LHCN-M2 (cell line): ENCODE results near the gene NHLH1. TPM values are rescaled to one million over a fixed set of nuclear protein-coding genes. Genes with fewer than 3 reads are reported as not detected.
"Not testable (repeated sequence)": the region's sequence is repeated elsewhere in the genome, so short reads cannot be mapped to it uniquely, and the experiment has no call there.

ENCODE experiments used
- DNase-seq: peaks from one replicate; pipeline ENCODE4 v3.0.0-alpha.2; 2012; ENCODE audit warnings: low read depth
- total RNA-seq: library from RNA; depleted of rRNA; stranded (reverse); fragments of >200 nt; gene quantifications from 2 replicates; pipeline ENCODE4 v1.2.3, GENCODE V29; 2014

The NHLH1 gene
- total RNA-seq, 1 experiment from 2014 or later: not detected

- peak; percentile 74 for DNase-seq
Observed at GRCh38 chr1:160377585-160378206, 10.8 kb downstream of the NHLH1 start.

DNA sequence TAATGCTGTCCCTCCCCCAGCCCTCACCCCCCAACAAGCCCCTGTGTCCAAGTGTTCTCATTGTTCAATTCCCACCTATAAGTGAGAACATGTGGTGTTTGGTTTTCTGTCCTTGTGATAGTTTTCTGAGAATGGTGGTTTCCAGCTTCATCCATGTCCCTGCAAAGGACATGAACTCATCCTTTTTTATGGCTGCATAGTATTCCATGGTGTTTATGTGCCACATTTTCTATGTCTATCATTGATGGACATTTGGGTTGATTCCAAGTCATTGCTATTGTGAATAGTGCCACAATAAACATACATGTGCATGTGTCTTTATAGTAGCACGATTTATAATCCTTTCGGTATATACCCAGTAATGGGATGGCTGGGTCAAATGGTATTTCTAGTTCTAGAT is 17.9 kb downstream of the NHLH1 start:
- not testable (repeated sequence) for DNase-seq

GRCh38 chr1:160388406-160388805 is 21.5 kb downstream of the NHLH1 start:
- DNase-seq: not testable (repeated sequence)

DNA sequence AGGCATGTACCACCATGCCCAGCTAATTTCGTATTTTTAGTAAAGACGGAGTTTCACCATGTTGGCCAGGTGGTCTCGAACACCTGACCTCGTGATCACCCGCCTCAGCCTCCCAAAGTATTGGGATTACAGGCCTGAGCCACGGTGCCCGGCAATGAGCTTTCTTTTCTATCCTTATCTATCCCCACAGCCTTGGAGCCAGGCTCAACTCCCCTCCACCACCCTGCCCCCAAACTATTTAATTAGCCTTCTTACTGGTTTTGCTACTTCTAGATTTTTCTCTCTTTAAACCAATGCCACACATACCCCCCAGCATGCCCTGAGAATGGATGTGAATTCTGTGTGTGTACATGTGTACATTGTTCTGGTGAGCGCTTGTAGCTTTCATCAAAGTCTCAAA is 27.8 kb downstream of the NHLH1 start:
- DNase-seq: no peak

DNA sequence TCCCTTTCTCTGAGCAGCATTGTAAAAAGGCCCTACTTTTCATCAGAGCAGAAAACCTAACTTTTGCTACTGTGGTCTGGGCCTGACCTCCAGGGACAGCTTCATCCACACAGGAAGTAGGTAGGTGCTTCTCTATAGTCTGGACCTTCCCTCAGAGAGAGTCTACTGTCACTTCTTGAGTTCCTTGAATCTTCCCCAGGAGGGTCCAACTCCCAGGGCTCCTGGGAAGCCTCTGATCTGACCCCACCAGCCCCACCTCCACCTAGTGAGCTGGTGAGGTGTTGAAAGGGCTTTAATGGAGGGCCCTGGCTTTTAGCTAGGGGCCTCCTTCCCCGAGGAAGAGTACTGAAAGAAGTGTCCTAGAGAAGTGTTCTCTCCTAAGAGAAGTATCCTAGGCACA is 30.8 kb downstream of the NHLH1 start:
- DNase-seq: no peak

DNA sequence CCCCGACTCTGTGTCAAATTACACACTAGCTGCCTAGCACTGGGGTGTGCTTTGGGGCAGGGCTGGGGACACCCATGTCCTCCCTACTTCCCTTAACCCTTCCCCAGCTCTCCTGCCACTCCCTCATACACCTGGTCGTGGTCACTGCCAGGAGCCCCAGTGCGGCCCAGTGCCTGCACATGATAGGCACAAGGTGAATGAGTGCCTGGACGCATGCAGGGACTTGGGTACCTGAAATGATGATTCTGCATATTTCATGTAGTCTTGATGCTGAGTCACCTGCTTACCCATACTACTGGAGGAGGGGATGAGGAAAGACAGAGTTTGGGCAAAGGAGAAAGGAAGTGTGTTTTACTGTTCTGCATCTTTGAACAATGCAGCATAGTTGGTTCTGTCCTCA is 32.0 kb downstream of the NHLH1 start:
- DNase-seq: no peak

- no peak for DNase-seq
Observed at GRCh38 chr1:160399544-160400222, 32.8 kb downstream of the NHLH1 start.

GRCh38 chr1:160400223-160400645 is 33.4 kb downstream of the NHLH1 start, which contains the start of gene VANGL2:
TSS of gene VANGL2 (plus strand) at chr1:160400564. CDS start at chr1:160415838, 15,274 bp downstream.
- peak; percentile 9 for DNase-seq

GRCh38 chr1:160400646-160401486 is 34.0 kb downstream of the NHLH1 start:
- no peak for DNase-seq

DNA sequence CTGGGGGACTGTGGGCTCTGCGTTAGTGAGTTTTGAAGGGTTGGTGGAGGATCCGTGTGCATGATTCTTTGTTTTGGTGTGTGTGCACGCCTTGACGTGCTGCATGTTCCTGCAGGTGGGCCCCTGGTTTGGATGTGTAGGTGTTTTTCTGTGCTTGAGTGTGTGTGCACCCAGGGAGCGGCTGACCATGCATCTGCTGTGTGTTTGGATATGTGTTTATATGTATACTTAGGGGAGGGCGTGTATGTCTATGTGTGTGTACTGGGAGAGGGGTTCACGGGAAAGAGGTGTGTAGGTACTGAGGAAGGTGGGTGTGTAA is 34.6 kb downstream of the NHLH1 start:
- no peak for DNase-seq

DNA sequence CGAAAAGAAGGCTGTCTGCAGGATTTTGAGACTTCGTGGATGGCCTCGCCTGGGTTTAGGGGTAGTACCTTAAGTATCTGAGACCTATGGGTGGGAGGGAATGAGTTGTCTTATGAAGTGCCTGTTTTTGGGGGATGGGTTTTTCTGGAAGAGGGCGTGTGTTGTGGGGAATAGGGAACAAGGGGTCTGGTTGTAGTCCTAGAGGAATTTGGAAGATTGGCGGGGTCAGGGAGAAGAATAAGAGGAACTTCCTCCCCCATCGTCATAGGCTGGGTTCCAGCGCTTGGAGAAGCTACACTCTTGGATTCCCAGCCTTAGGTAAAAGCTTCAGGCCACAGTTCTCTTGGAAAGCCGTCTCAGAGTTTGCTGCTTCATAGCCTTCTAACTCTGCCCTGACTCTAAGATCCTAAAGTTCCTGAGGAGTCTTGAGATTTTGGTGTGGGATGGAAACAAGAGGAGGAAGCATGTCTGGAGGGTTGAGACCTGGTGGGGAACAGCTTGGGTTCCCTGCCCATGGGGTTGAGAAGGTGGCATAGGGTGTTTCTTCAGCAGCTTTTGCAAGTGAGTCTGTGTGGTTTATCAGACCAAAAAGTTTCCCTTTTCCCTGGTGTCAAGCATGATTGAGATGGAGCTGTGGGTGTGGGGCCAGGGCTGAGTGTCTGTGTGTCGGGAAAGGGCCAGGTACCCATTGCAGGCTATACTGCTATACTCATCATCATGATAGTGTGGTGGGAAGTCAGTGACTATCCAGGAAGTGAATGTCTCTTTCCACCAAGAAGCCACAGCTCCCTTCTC is 35.3 kb downstream of the NHLH1 start:
- no peak for DNase-seq

DNA sequence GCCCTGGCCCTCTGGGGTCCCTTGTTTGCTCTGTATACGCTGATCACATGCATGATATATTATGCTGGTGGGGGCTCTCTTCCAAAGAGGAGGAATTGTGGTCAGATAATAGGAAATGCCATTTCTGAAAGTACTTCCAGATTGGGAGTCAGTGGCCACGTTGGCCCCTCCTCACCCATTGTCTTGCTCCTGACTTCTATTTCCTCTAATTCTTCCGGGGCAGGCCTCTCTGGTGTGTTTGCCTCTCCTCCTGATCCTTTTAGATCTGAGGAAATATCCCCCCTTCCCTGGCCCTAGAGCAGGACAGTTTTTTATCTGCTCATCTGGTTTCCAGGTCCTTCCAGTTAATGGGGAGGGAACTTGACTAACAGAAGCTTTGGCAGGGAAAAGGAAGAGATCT is 36.4 kb downstream of the NHLH1 start:
- no peak for DNase-seq

GRCh38 chr1:160404094-160404493 is 37.2 kb downstream of the NHLH1 start:
- no peak for DNase-seq

GRCh38 chr1:160405331-160405877 is 38.5 kb downstream of the NHLH1 start:
- DNase-seq: no peak

DNA sequence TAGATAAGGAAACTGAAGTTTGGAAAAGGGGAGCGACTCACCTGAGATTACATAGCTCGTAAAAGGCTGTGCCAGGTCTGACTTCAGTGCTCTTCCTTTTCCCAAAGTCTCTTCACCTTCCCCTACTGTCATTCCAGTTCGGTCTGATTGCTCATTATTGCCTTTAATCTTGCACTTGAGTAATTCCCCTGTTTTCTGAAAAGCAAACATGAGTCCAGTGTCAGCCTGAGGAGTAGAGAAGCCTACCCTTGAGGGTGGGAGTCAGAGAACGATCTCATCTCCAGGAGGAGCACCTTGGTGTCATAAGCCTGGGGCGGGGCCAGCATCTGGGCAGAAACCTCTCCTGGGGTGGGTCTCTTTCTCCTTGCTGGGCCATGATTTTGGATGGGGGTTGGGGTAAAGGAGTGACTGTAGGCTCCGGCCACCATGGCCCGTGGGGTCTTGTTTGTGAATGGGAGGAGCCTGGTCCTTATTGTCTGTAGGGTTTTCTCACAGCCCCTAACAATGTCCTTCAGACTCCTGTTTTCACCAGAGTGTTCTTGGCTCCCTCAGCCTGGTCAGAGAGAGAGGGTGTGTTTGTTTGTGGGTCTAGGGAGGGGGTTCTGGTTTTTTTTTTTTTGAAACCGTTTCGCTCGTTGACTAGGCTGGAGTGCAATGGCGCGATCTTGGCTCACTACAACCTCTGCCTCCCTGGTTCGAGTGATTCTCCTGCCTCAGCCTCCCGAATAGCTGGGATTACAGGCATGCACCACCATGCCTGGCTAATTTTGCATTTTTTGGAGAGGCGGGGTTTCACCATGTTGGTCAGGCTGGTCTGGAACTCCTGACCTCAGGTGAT is 39.5 kb downstream of the NHLH1 start:
- DNase-seq: no peak

- DNase-seq: no peak
Observed at GRCh38 chr1:160407839-160408801, 41.2 kb downstream of the NHLH1 start.

GRCh38 chr1:160408864-160409263 is 42.0 kb downstream of the NHLH1 start:
- DNase-seq: no peak

- DNase-seq: no peak
Observed at GRCh38 chr1:160409486-160409885, 42.6 kb downstream of the NHLH1 start.

DNA sequence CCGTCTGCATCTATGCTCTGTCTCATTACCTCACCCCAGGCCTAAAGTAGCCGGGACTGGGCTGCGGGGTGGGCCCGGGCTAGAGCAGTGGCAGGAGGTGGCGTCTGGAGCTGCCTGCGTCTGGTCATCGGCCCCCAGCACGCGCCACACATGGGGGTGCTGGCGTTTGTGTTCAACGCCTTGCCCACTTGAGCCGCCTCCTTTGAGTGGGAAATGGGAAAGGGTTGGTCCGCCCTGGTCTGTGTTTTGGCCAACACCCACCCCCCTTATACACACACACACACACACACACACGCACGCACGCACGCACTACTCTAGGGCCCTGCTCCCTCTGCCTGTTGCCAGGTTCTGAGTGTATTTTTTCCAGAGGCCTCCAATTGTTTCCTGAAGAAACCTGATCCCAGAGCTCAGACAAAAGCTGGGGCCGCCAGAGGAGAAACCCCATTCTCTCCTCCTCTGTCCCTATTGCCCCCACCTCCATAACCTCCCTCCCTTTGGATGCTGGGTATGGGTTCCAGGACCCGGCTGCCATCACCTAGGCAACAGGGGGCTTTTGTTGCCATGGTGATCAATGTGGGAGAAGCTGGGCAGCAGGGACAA is 43.6 kb downstream of the NHLH1 start:
- no peak for DNase-seq
